Lung (tissue), 12 donors: Measurements from ENCODE around the gene TMEM39B. TPM values are rescaled to one million over a fixed set of nuclear protein-coding genes. Genes with fewer than 3 reads are reported as not detected.

Source experiments
- ATAC-seq: fragments of 200-7000 bp; cut with Tn5 transposase; one replicate; pipeline ENCODE4 v1.9.1; 2020; ENCODE audit warnings: moderate number of reproducible peaks; ENCODE audit not compliant: insufficient read depth, low FRiP score
- DNase-seq, 3 donors: peaks; one replicate each; pipeline ENCODE4 v3.0.0-alpha.2; 2013 to 2017
- H3K27ac ChIP-seq, 2 donors: one replicate each; pipeline ENCODE4 v1.5.1; 2013; ENCODE audit warnings: mild to moderate bottlenecking in 2 of 2, moderate library complexity in 2 of 2, control low read depth in 1 of 2, inconsistent platforms in 1 of 2, low read depth in 1 of 2, low read length in 1 of 2
- H3K27me3 ChIP-seq, 3 donors: one replicate each; pipeline ENCODE4 v1.5.1; 2013; ENCODE audit warnings: low read length in 2 of 3; ENCODE audit not compliant: control insufficient read depth in 3 of 3, insufficient read depth in 3 of 3
- H3K36me3 ChIP-seq, 4 donors: one replicate each; pipeline ENCODE4 v1.5.1; 2013; ENCODE audit warnings: low read length in 4 of 4, mild to moderate bottlenecking in 1 of 4, moderate library complexity in 1 of 4; ENCODE audit not compliant: control insufficient read depth in 4 of 4, insufficient read depth in 4 of 4
- H3K4me1 ChIP-seq, 5 donors: one replicate each; pipeline ENCODE4 v1.5.1; 2013; ENCODE audit warnings: low read length in 5 of 5, mild to moderate bottlenecking in 2 of 5, moderate library complexity in 1 of 5; ENCODE audit not compliant: control insufficient read depth in 5 of 5, insufficient read depth in 5 of 5
- H3K4me3 ChIP-seq: one replicate; pipeline ENCODE4 v1.5.1; 2013; ENCODE audit warnings: mild to moderate bottlenecking, control low read depth, moderate library complexity
- H3K9ac ChIP-seq, 2 donors: one replicate each; pipeline ENCODE4 v1.5.1; 2013; ENCODE audit warnings: low read length in 2 of 2, control low read depth in 1 of 2; ENCODE audit not compliant: insufficient read depth in 1 of 2
- H3K9me3 ChIP-seq, 4 donors: one replicate each; pipeline ENCODE4 v1.5.1; 2013; ENCODE audit warnings: low read length in 3 of 4, mild to moderate bottlenecking in 1 of 4, moderate library complexity in 1 of 4; ENCODE audit not compliant: control insufficient read depth in 4 of 4, insufficient read depth in 3 of 4
- WGBS, 2 donors: extraction: QIAGEN DNeasy Blood & Tissue Kit; methylation state at CpG; one replicate each; pipeline ENCODE4 v1.1.7; 2013; 5-methylcytosine and 5-hydroxymethylcytosine counted together
- polyA plus RNA-seq, 2 donors: library from polyadenylated mRNA; stranded (reverse); fragments of 200-250 nt; gene quantifications; one replicate each; pipeline ENCODE4 v1.2.1, GENCODE V29; 2013
- total RNA-seq, 2 donors: library from RNA; depleted of rRNA in 1 of 2; stranded (reverse); fragments of >200 nt in 1 of 2; gene quantifications; one replicate each; pipeline ENCODE4 v1.2.1, GENCODE V29; 2014 to 2021
- TF ChIP-seq, protein P1 (sequence below): IDR thresholded peaks from 2 replicates; pipeline ENCODE4 v1.5.1; 2012; ENCODE audit warnings: mild to moderate bottlenecking; ENCODE audit errors: control extremely low read depth, extremely low read depth
- donor health status: control.
- donor health status: control.
- donor health status: Bipolar disorder and iron deficiency.
- donor health status: healthy.
- donor health status: DM: yes; HTN: yes; CAD: no.

Gene TMEM39B
- total and polyA plus RNA-seq, 4 donors, result 7.6 to 23.8 (median 13.6) TPM

DNA sequence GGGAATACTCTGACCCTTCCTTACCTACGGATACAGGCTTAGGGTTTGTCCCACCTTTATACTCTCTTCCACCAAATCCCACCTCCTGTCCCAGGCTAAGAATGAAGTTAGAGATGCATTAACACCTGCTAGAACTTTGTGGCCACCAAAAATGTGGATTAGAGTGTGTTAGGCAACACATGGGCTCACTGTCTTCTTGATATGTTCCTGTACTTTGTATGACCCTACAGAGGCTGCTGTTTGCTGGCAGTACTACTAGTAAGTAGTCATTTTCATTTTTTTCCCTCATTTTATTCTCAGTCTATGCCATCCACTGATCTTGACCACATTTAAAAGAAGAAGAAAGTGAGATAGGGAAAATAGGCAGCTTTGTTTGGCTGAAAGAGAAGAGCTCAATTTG lies 21.0 kb upstream of the TMEM39B start:
- Histone ChIP-seq H3K9ac (no peak overlapping the region), H3K36me3 (peaks cover 33 to 61% (median 42%) of the 10 kb centered on the region in 4 donors), H3K4me1 (no peaks in the 10 kb centered on the region), H3K9me3 (no peaks in the 10 kb centered on the region), H3K27me3 (no peaks in the 10 kb centered on the region), H3K27ac (no peak overlapping the region), H3K4me3 (no peak overlapping the region)
- no peak for DNase-seq
- TF ChIP-seq, protein P1, sequence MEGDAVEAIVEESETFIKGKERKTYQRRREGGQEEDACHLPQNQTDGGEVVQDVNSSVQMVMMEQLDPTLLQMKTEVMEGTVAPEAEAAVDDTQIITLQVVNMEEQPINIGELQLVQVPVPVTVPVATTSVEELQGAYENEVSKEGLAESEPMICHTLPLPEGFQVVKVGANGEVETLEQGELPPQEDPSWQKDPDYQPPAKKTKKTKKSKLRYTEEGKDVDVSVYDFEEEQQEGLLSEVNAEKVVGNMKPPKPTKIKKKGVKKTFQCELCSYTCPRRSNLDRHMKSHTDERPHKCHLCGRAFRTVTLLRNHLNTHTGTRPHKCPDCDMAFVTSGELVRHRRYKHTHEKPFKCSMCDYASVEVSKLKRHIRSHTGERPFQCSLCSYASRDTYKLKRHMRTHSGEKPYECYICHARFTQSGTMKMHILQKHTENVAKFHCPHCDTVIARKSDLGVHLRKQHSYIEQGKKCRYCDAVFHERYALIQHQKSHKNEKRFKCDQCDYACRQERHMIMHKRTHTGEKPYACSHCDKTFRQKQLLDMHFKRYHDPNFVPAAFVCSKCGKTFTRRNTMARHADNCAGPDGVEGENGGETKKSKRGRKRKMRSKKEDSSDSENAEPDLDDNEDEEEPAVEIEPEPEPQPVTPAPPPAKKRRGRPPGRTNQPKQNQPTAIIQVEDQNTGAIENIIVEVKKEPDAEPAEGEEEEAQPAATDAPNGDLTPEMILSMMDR, result no peak
- 85 to 98% methylated on average over 1 of the region's 1 CpG for WGBS, 2 donors
- ATAC-seq, result no peak

DNA sequence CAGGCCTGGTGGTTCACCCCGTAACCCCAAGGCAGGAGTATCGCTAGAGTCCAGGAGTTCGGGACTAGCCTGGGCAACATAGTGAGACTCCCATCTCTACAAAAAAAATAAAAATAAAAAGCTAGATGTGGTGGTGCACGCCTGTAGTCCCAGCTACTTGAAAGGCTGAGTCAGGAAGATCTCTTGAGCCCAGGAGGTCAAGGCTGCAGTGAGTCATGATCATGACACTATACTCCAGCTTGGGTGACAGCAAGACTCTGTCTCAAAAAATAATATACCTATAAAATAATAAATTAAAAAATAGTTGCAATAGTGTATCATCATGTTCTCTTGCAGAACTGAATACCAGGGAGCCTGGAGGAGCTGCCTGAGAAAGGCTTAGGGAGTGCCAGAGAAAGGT lies 19.9 kb upstream of the TMEM39B start:
- H3K36me3 ChIP-seq, result peaks cover 29 to 58% (median 38%) of the 10 kb centered on the region in 4 donors
- TF ChIP-seq, protein P1, result no peak
- no peaks in the 10 kb centered on the region for H3K9me3 ChIP-seq
- WGBS, 2 donors, result 96 to 98% methylated on average over 4 of the region's 4 CpGs
- no peak overlapping the region for H3K27ac ChIP-seq
- no peaks in the 10 kb centered on the region for H3K27me3 ChIP-seq
- no peaks in the 10 kb centered on the region for H3K4me1 ChIP-seq
- H3K9ac ChIP-seq, result no peak overlapping the region
- DNase-seq, result no peak
- ATAC-seq, result no peak
- no peak overlapping the region for H3K4me3 ChIP-seq

DNA sequence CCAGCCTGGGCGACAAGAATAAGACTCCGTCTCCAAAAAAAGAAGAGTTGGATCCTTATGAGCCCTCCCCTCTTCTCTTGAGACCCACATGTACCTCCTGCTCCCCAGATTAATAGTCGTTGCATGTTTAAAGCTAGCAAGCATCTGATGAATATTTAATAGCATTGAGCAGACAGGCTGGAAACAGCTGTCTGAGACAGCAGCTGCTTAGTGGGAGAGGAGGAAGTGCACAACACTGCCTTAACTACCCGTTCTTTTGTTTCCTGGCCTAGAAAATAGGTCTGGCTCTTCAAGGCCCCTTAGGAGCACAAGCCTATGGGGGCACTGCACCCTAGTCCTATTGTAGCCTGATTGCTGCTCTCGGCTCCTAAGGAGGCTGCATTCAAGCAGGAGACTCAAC lies 17.3 kb upstream of the TMEM39B start:
- DNase-seq (peak in 2 of 3 donors; percentile 52 to 64), ATAC-seq (no peak)
- H3K4me1 ChIP-seq, result no peaks in the 10 kb centered on the region
- H3K9ac ChIP-seq, result no peak overlapping the region
- WGBS, 2 donors, result 78% methylated on average over 5 of the region's 5 CpGs
- no peaks in the 10 kb centered on the region for H3K9me3 ChIP-seq
- H3K36me3 ChIP-seq, result peaks cover 30 to 72% (median 43%) of the 10 kb centered on the region in 4 donors
- H3K27ac ChIP-seq, result no peak overlapping the region
- TF ChIP-seq, protein P1, result no peak
- H3K4me3 ChIP-seq, result no peak overlapping the region
- H3K27me3 ChIP-seq, result no peaks in the 10 kb centered on the region

DNA sequence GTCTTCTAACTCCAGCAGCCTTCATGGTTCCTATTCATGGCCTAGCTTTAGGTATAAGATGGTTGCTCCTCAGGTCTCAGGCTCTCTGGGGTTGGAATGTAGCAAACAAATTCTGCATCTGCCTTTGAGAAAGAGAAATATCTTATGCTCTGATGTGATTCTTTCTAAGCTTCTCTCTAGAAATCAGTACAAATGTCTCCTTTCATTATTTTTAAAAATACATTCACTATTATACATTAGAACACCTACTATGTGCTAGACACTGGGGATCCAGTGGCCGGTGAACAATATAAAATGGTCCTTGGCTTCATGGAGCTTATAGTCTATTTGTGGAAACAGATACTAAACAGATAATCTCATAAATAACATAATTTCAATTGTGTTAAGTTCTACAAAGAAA lies 16.1 kb upstream of the TMEM39B start:
- H3K4me1 ChIP-seq, result no peaks in the 10 kb centered on the region
- no peak for DNase-seq
- H3K9ac ChIP-seq, result no peak overlapping the region
- no peak overlapping the region for H3K4me3 ChIP-seq
- TF ChIP-seq, protein P1, result no peak
- peaks cover 33 to 80% (median 40%) of the 10 kb centered on the region in 4 donors for H3K36me3 ChIP-seq
- H3K27me3 ChIP-seq, result no peaks in the 10 kb centered on the region
- H3K9me3 ChIP-seq, result no peaks in the 10 kb centered on the region
- H3K27ac ChIP-seq, result no peak overlapping the region
- WGBS, 2 donors, result 95 to 100% methylated on average over 1 of the region's 1 CpG
- ATAC-seq, result no peak
